Stomach (tissue), 9 donors: ENCODE data around the gene RPS6KB2. TPM values are rescaled to one million over a fixed set of nuclear protein-coding genes. Genes with fewer than 3 reads are reported as not detected.

ENCODE experiments used
- DNase-seq, 2 donors: peaks; one replicate each; pipeline versions ENCODE4 v3.0.0 to v3.0.0-alpha.2; 2013 to 2019
- H3K27ac ChIP-seq, 5 donors: fragments of 200-600 bp in 4 of 5; sonication (generic) in 4 of 5; one replicate each; pipeline ENCODE4 v1.5.1; 2013 to 2019; ENCODE audit warnings: mild to moderate bottlenecking in 1 of 5, moderate library complexity in 1 of 5
- H3K27me3 ChIP-seq, 3 donors: fragments of 200-600 bp; sonication (generic); one replicate each; pipeline ENCODE4 v1.5.1; 2017 to 2019; ENCODE audit warnings: mixed run types in 1 of 3
- H3K36me3 ChIP-seq, 4 donors: fragments of 200-600 bp; sonication (generic); 1 replicate in 3 of 4; 2 replicates in 1 of 4; pipeline ENCODE4 v1.5.1; 2016 to 2019
- H3K4me1 ChIP-seq, 4 donors: fragments of 200-600 bp; sonication (generic); one replicate each; pipeline ENCODE4 v1.5.1; 2016 to 2019
- H3K4me3 ChIP-seq, 4 donors: fragments of 200-600 bp; sonication (generic) in 3 of 4; one replicate each; pipeline ENCODE4 v1.5.1; 2016 to 2019; ENCODE audit warnings: mild to moderate bottlenecking in 1 of 4
- H3K9me3 ChIP-seq, 4 donors: fragments of 200-600 bp; sonication (generic); one replicate each; pipeline ENCODE4 v1.5.1; 2016 to 2019
- EP300 ChIP-seq: sonication (generic); formaldehyde crosslinking; IDR thresholded peaks from one replicate; pipeline ENCODE4 v1.6.1; 2017; ENCODE audit warnings: antibody characterized with exemption
- POLR2A ChIP-seq, 4 donors: fragments of 450-650 bp; IDR thresholded peaks; one replicate each; pipeline ENCODE4 v1.6.1; 2016; ENCODE audit warnings: antibody characterized with exemption in 4 of 4, control low read depth in 2 of 4, mild to moderate bottlenecking in 1 of 4, moderate library complexity in 1 of 4
- POLR2AphosphoS5 ChIP-seq, 3 donors: sonication (generic); formaldehyde crosslinking; IDR thresholded peaks; one replicate each; pipeline ENCODE4 v1.6.1; 2016; ENCODE audit warnings: antibody characterized with exemption in 3 of 3
- WGBS, 5 donors: extraction: QIAGEN DNeasy Blood & Tissue Kit in 3 of 5; methylation state at CpG; one replicate each; pipeline versions ENCODE4 v1.1.5 to v1.1.7; 2013 to 2018; 5-methylcytosine and 5-hydroxymethylcytosine counted together
- intact Hi-C: fragments of 100-400 bp; cut with DNase I; formaldehyde crosslinking; loops from one replicate; pipeline ENCODE4 v1.15.1; 2023; ENCODE audit warnings: low total_unique reads
- polyA plus RNA-seq, 3 donors: library from polyadenylated mRNA; stranded (reverse); fragments of 200-250 nt; gene quantifications; one replicate each; pipeline ENCODE4 v1.2.3, GENCODE V29; 2013
- total RNA-seq, 5 donors: library from RNA; depleted of rRNA; stranded (reverse); fragments of >200 nt; gene quantifications; one replicate each; pipeline versions ENCODE4 v1.1.0 to v1.2.3, GENCODE V29; 2014 to 2016
- TF ChIP-seq, protein P1 (sequence below), 7 experiments: fragments of 450-650 bp in 4 of 7; fragments of 200-600 bp in 3 of 7; sonication (generic) in 3 of 7; IDR thresholded peaks; one replicate each; pipeline ENCODE4 v1.5.1; 2016 to 2019; ENCODE audit warnings: antibody characterized with exemption in 7 of 7, control low read depth in 2 of 7, mild to moderate bottlenecking in 1 of 7
- donor health status: healthy with polysubstance abuse.
- donor health status: Bipolar disorder and iron deficiency.
- donor health status: healthy.

RPS6KB2 gene
- total and polyA plus RNA-seq, 8 donors, result 29.7 to 434 (median 71.5) TPM

GRCh38 chr11:67405688-67406339, 22.5 kb upstream of the RPS6KB2 start:
- Histone ChIP-seq H3K4me3 (peak overlapping the region in 2 of 4 donors; percentile 42 to 43), H3K9me3 (no peaks in the 10 kb centered on the region), H3K27ac (peak overlapping the region in 2 of 5 donors; percentile 79 to 98), H3K36me3 (no peaks in the 10 kb centered on the region), H3K4me1 (peaks cover 11 to 58% (median 36%) of the 10 kb centered on the region in 4 donors), H3K27me3 (peaks cover 0 to 69% (median 0%) of the 10 kb centered on the region in 3 donors)
- no peak for DNase-seq
- WGBS, 5 donors, result 81 to 100% (median 85%) methylated on average over 4 to 9 of the region's 9 CpGs
- intact Hi-C loops, result no loop called here
- TF ChIP-seq POLR2AphosphoS5 (IDR thresholded peaks at IDR 0.05), result no peak
- TF ChIP-seq, protein P1, sequence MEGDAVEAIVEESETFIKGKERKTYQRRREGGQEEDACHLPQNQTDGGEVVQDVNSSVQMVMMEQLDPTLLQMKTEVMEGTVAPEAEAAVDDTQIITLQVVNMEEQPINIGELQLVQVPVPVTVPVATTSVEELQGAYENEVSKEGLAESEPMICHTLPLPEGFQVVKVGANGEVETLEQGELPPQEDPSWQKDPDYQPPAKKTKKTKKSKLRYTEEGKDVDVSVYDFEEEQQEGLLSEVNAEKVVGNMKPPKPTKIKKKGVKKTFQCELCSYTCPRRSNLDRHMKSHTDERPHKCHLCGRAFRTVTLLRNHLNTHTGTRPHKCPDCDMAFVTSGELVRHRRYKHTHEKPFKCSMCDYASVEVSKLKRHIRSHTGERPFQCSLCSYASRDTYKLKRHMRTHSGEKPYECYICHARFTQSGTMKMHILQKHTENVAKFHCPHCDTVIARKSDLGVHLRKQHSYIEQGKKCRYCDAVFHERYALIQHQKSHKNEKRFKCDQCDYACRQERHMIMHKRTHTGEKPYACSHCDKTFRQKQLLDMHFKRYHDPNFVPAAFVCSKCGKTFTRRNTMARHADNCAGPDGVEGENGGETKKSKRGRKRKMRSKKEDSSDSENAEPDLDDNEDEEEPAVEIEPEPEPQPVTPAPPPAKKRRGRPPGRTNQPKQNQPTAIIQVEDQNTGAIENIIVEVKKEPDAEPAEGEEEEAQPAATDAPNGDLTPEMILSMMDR (IDR thresholded peaks at IDR 0.05), result no peak
- no peak for TF ChIP-seq EP300
- TF ChIP-seq POLR2A (IDR thresholded peaks at IDR 0.05), result no peak

DNA sequence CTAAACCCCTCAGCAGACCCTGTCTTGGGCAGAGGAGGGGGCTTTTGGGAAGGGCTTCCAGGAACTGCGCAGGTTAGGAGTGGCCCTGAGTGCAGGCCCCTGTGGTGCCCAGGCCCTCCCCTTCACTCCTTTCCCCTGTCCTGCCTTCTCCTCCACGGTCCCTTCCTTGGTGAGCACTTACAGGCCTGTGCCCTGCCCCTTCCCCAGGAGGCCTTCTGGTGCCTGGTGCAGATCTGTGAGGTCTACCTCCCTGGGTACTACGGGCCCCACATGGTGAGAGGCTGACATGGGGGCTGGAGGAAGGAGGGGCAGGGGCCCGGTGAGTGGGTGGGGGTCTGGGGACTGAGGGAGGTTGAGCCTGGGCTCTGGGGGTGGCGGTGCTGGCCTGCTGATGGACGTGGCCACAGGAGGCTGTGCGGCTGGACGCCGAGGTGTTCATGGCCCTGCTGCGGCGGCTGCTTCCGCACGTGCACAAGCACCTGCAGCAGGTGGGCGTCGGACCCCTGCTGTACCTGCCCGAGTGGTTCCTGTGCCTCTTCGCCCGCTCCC, 21.8 kb upstream of the RPS6KB2 start:
- H3K4me3 ChIP-seq, result peak overlapping the region in 1 of 4 donors; percentile 2
- H3K27ac ChIP-seq, result peak overlapping the region in 2 of 5 donors; percentile 0 to 57
- TF ChIP-seq POLR2A (IDR thresholded peaks at IDR 0.05), result no peak
- no peak for TF ChIP-seq POLR2AphosphoS5 (IDR thresholded peaks at IDR 0.05)
- TF ChIP-seq, protein P1 (IDR thresholded peaks at IDR 0.05), result no peak
- TF ChIP-seq EP300, result no peak
- no peak for DNase-seq
- peaks cover 0 to 76% (median 0%) of the 10 kb centered on the region in 3 donors for H3K27me3 ChIP-seq
- no peaks in the 10 kb centered on the region for H3K9me3 ChIP-seq
- WGBS, 5 donors, result 82 to 88% (median 85%) methylated on average over 15 to 18 of the region's 18 CpGs
- H3K4me1 ChIP-seq, result peaks cover 9 to 59% (median 36%) of the 10 kb centered on the region in 4 donors
- no peaks in the 10 kb centered on the region for H3K36me3 ChIP-seq
- intact Hi-C loops, result no loop called here

DNA sequence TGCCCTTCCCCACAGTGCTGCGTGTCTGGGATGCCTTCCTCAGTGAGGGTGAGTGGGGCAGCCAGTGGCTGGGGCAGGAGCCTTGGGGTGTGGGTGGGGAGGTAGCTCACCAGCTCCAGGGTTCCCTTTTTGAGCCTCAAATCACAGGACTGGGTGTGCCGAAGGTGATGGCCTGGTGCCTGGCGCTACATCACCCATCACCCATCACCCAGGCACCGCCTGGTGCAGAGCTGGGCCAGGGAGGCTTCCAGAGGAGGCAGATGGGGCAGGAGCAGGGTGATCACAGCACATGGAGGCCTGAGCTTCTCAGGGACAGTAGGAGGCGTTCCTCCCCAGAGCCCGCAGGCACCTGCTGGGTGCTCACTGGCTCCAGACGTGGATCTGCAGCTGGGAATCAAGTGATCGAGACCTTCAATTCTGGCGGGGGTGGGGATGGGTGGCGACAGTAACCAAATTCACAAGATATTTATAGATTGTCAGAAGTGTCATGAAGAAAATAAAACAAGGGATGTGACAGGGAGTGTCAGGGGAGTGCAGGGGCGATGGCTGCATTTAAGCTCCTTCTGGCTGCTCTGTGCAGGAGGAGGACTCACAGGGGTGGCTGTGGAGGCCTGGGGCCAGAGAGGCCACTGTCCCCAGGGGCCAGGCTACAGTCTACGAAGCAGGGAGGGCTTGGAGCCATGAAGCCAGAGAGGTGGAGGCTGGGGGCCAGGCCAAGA, 21.2 kb upstream of the RPS6KB2 start:
- Histone ChIP-seq H3K36me3 (no peaks in the 10 kb centered on the region), H3K27me3 (peaks cover 0 to 82% (median 0%) of the 10 kb centered on the region in 3 donors), H3K9me3 (no peaks in the 10 kb centered on the region), H3K27ac (peak overlapping the region in 2 of 5 donors; percentile 57 to 66), H3K4me1 (peaks cover 7 to 57% (median 38%) of the 10 kb centered on the region in 4 donors), H3K4me3 (peak overlapping the region in 2 of 4 donors; percentile 2 to 14)
- intact Hi-C loops, result no loop called here
- no peak for DNase-seq
- 51 to 61% (median 54%) methylated on average over 9 to 12 of the region's 12 CpGs for WGBS, 5 donors
- TF ChIP-seq EP300 (no peak), POLR2AphosphoS5 (IDR thresholded peaks at IDR 0.05) (no peak), POLR2A (IDR thresholded peaks at IDR 0.05) (no peak)
- TF ChIP-seq, protein P1 (IDR thresholded peaks at IDR 0.05), result no peak

GRCh38 chr11:67407688-67408163, 20.6 kb upstream of the RPS6KB2 start:
- Histone ChIP-seq H3K27me3 (peaks cover 0 to 88% (median 0%) of the 10 kb centered on the region in 3 donors), H3K36me3 (no peaks in the 10 kb centered on the region), H3K27ac (peak overlapping the region in 2 of 5 donors; percentile 57 to 66), H3K4me3 (peak overlapping the region in 1 of 4 donors; percentile 14), H3K9me3 (no peaks in the 10 kb centered on the region), H3K4me1 (peaks cover under 1 to 51% (median 33%) of the 10 kb centered on the region in 4 donors)
- TF ChIP-seq, protein P1 (IDR thresholded peaks at IDR 0.05), result no peak
- TF ChIP-seq EP300, result no peak
- no peak for TF ChIP-seq POLR2A (IDR thresholded peaks at IDR 0.05)
- no peak for TF ChIP-seq POLR2AphosphoS5 (IDR thresholded peaks at IDR 0.05)
- DNase-seq, result no peak
- 46 to 61% (median 56%) methylated on average over 5 to 12 of the region's 12 CpGs for WGBS, 5 donors
- intact Hi-C loops, result no loop called here
